GM23338 (cell line): Measurements from ENCODE around the gene FLOT1. TPM values are rescaled to one million over a fixed set of nuclear protein-coding genes. Genes with fewer than 3 reads are reported as not detected.

Source experiments
- ATAC-seq: fragments of 200-7000 bp; cut with Tn5 transposase; 3 replicates; pipeline ENCODE4 v1.9.1; 2020
- DNase-seq: peaks from one replicate; pipeline ENCODE4 v3.0.0-alpha.2; 2015; ENCODE audit warnings: low spot score
- H2AFZ ChIP-seq: fragments of 200-600 bp; sonication (generic); 2 replicates; pipeline ENCODE4 v1.8.0; 2016; ENCODE audit warnings: antibody characterized with exemption, mild to moderate bottlenecking, moderate library complexity
- H3F3A ChIP-seq: fragments of 200-600 bp; sonication (generic); replicated peaks from 2 replicates; pipeline ENCODE4 v1.8.0; 2017; ENCODE audit warnings: antibody characterized with exemption, mixed run types, low read depth
- H3K27ac ChIP-seq: fragments of 200-600 bp; sonication (generic); 2 replicates; pipeline ENCODE4 v1.6.1; 2016; ENCODE audit warnings: low read depth
- H3K27me3 ChIP-seq: fragments of 200-600 bp; sonication (generic); 2 replicates; pipeline ENCODE4 v1.8.0; 2016; ENCODE audit warnings: mild to moderate bottlenecking, mixed run types, moderate library complexity; ENCODE audit not compliant: insufficient read depth
- H3K36me3 ChIP-seq: fragments of 200-600 bp; sonication (generic); 2 replicates; pipeline ENCODE4 v1.8.0; 2016; ENCODE audit warnings: mild to moderate bottlenecking; ENCODE audit not compliant: insufficient read depth
- H3K4me1 ChIP-seq: fragments of 200-600 bp; sonication (generic); 2 replicates; pipeline ENCODE4 v1.8.0; 2016; ENCODE audit warnings: mild to moderate bottlenecking, moderate library complexity; ENCODE audit not compliant: insufficient read depth
- H3K4me2 ChIP-seq: fragments of 200-600 bp; sonication (generic); 2 replicates; pipeline ENCODE4 v1.7.1; 2017; ENCODE audit warnings: mixed run types
- H3K4me3 ChIP-seq: fragments of 200-600 bp; sonication (generic); 2 replicates; pipeline ENCODE4 v1.6.1; 2016; ENCODE audit warnings: mixed run types
- H3K79me2 ChIP-seq: fragments of 200-600 bp; sonication (generic); replicated peaks from 2 replicates; pipeline ENCODE4 v1.8.0; 2017; ENCODE audit warnings: mild to moderate bottlenecking; ENCODE audit not compliant: insufficient read depth
- H3K9me2 ChIP-seq: fragments of 200-600 bp; sonication (generic); 2 replicates; pipeline ENCODE4 v1.8.0; 2017; ENCODE audit not compliant: insufficient read depth
- H4K20me1 ChIP-seq: fragments of 200-600 bp; sonication (generic); replicated peaks from 2 replicates; pipeline ENCODE4 v1.8.0; 2017; ENCODE audit warnings: mild to moderate bottlenecking; ENCODE audit not compliant: insufficient read depth
- H3K27ac Mint-ChIP-seq: 2 replicates; pipeline ENCODE4 v1.8.0; 2020; ENCODE audit warnings: inconsistent platforms, mild to moderate bottlenecking, moderate library complexity, mixed read lengths
- H3K27me3 Mint-ChIP-seq: 3 replicates; pipeline ENCODE4 v1.8.0; 2022; ENCODE audit warnings: low read depth, mild to moderate bottlenecking, moderate library complexity, mixed read lengths, inconsistent platforms; ENCODE audit not compliant: insufficient read depth, poor library complexity
- H3K36me3 Mint-ChIP-seq: 3 replicates; pipeline ENCODE4 v1.8.0; 2021; ENCODE audit warnings: low read depth, mild to moderate bottlenecking, inconsistent platforms, moderate library complexity, mixed read lengths
- H3K4me1 Mint-ChIP-seq: 3 replicates; pipeline ENCODE4 v1.8.0; 2020; ENCODE audit warnings: mild to moderate bottlenecking, inconsistent platforms, mixed read lengths
- H3K4me3 Mint-ChIP-seq: 3 replicates; pipeline ENCODE4 v1.8.0; 2021; ENCODE audit warnings: moderate library complexity, mild to moderate bottlenecking, inconsistent platforms, mixed read lengths
- H3K9me3 Mint-ChIP-seq: 3 replicates; pipeline ENCODE4 v1.8.0; 2020; ENCODE audit warnings: moderate library complexity, mild to moderate bottlenecking, inconsistent platforms, mixed read lengths
- CREB1 ChIP-seq: fragments of 250-450 bp; sonication (Bioruptor Pico); IDR thresholded peaks from 2 replicates; pipeline ENCODE4 v1.5.0; 2020; ENCODE audit warnings: low read depth, mild to moderate bottlenecking, moderate library complexity
- CTCF ChIP-seq, 2 experiments: fragments of 200-600 bp in 1 of 2; sonication (generic) in 1 of 2; conservative IDR thresholded peaks; 2 replicates each; pipeline versions ENCODE4 v1.5.1 to v1.6.1; 2016 to 2017; ENCODE audit warnings: antibody characterized with exemption in 2 of 2, low read depth in 2 of 2, mild to moderate bottlenecking in 2 of 2, moderate library complexity in 1 of 2
- EZH2 ChIP-seq: fragments of 200-600 bp; sonication (generic); IDR thresholded peaks from one replicate; pipeline ENCODE4 v1.8.0; 2017; ENCODE audit warnings: antibody characterized with exemption, mild to moderate bottlenecking, low read depth; ENCODE audit not compliant: unreplicated experiment
- EZH2phosphoT487 ChIP-seq: fragments of 200-600 bp; sonication (generic); IDR thresholded peaks from one replicate; pipeline ENCODE4 v1.8.1; 2018; ENCODE audit warnings: antibody characterized with exemption; ENCODE audit not compliant: unreplicated experiment
- NANOG ChIP-seq: IDR thresholded peaks from 2 replicates; pipeline ENCODE4 v1.6.1; 2016; ENCODE audit warnings: antibody characterized with exemption, borderline replicate concordance
- POLR2AphosphoS5 ChIP-seq: IDR thresholded peaks from 2 replicates; pipeline ENCODE4 v1.6.1; 2016; ENCODE audit warnings: antibody characterized with exemption, low read depth
- polyA plus RNA-seq: library from polyadenylated mRNA; unstranded; fragments of >200 nt; fragmentation: Nextera tagmentation; extraction: Ambion mirVana; gene quantifications from 2 replicates; pipeline ENCODE4 v1.2.1, GENCODE V29; 2016
- total RNA-seq: library from RNA; depleted of rRNA; stranded (reverse); fragments of >200 nt; shearing (Covaris generic); gene quantifications from 2 replicates; pipeline ENCODE4 v1.2.3, GENCODE V29; 2014
- TF ChIP-seq, protein P1 (sequence below): IDR thresholded peaks from one replicate; pipeline ENCODE4 v1.6.1; 2018; ENCODE audit warnings: antibody characterized with exemption; ENCODE audit not compliant: unreplicated experiment
- TF ChIP-seq, protein P2 (sequence below): IDR thresholded peaks from 2 replicates; pipeline ENCODE4 v1.6.1; 2016; ENCODE audit warnings: antibody characterized with exemption

FLOT1 gene
- total and polyA plus RNA-seq, 2 experiments from 2014 or later, result 72.2 to 94.5 TPM

DNA sequence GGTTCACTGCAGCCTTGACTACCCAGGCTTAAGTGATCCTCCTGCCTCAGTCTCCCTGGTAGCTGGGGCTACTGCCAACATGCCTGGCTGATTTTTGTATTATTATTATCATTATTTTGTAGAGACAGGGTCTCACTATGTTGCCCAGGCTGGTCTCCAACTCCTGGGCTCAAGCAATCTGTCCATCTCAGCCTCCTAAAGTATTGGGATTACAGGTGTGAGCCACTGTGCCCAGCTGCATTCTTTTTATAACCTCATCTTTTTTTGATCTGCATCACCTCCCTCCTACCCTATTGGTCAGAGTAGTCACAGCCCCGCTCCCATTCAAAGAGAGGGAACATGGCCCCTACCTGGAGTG is 25.4 kb upstream of the FLOT1 start:
- Histone ChIP-seq H3K4me1 (peaks cover 38% of the 10 kb centered on the region), H3K9me2 (no peaks in the 10 kb centered on the region), H3K79me2 (no peaks in the 10 kb centered on the region), H3K4me3 (no peak overlapping the region), H3K4me2 (no peak overlapping the region), H2AFZ (no peak overlapping the region), H3K36me3 (no peaks in the 10 kb centered on the region), H4K20me1 (no peaks in the 10 kb centered on the region), H3F3A (no peaks in the 10 kb centered on the region), H3K27ac (no peak overlapping the region), H3K27me3 (no peaks in the 10 kb centered on the region)
- H3K4me1 Mint-ChIP-seq, result peaks cover 60% of the 10 kb centered on the region
- H3K27me3 Mint-ChIP-seq, result peaks cover 17% of the 10 kb centered on the region
- no peak for ATAC-seq
- TF ChIP-seq, protein P1, sequence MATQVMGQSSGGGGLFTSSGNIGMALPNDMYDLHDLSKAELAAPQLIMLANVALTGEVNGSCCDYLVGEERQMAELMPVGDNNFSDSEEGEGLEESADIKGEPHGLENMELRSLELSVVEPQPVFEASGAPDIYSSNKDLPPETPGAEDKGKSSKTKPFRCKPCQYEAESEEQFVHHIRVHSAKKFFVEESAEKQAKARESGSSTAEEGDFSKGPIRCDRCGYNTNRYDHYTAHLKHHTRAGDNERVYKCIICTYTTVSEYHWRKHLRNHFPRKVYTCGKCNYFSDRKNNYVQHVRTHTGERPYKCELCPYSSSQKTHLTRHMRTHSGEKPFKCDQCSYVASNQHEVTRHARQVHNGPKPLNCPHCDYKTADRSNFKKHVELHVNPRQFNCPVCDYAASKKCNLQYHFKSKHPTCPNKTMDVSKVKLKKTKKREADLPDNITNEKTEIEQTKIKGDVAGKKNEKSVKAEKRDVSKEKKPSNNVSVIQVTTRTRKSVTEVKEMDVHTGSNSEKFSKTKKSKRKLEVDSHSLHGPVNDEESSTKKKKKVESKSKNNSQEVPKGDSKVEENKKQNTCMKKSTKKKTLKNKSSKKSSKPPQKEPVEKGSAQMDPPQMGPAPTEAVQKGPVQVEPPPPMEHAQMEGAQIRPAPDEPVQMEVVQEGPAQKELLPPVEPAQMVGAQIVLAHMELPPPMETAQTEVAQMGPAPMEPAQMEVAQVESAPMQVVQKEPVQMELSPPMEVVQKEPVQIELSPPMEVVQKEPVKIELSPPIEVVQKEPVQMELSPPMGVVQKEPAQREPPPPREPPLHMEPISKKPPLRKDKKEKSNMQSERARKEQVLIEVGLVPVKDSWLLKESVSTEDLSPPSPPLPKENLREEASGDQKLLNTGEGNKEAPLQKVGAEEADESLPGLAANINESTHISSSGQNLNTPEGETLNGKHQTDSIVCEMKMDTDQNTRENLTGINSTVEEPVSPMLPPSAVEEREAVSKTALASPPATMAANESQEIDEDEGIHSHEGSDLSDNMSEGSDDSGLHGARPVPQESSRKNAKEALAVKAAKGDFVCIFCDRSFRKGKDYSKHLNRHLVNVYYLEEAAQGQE, result no peak
- H3K9me3 Mint-ChIP-seq, result no peaks in the 10 kb centered on the region; the same call in 2 of the 3 replicates
- no peak overlapping the region for H3K27ac Mint-ChIP-seq
- H3K4me3 Mint-ChIP-seq, result no peak overlapping the region
- no peak for DNase-seq
- H3K36me3 Mint-ChIP-seq, result no peaks in the 10 kb centered on the region

GRCh38 chr6:30767158-30767943 is 24.9 kb upstream of the FLOT1 start:
- ATAC-seq (no peak), DNase-seq (no peak)
- Histone ChIP-seq H3K79me2 (no peaks in the 10 kb centered on the region), H3K27me3 (no peaks in the 10 kb centered on the region), H3K36me3 (no peaks in the 10 kb centered on the region), H4K20me1 (no peaks in the 10 kb centered on the region), H3K9me2 (no peaks in the 10 kb centered on the region), H3K4me2 (no peak overlapping the region), H3F3A (no peaks in the 10 kb centered on the region), H3K4me3 (no peak overlapping the region), H3K4me1 (peaks cover 38% of the 10 kb centered on the region), H3K27ac (no peak overlapping the region), H2AFZ (peak overlapping the region; percentile 66; the same call in 1 of the 2 replicates)
- no peaks in the 10 kb centered on the region; the same call in 2 of the 3 replicates for H3K9me3 Mint-ChIP-seq
- no peak overlapping the region for H3K27ac Mint-ChIP-seq
- no peak overlapping the region; the same call in 2 of the 3 replicates for H3K4me3 Mint-ChIP-seq
- no peaks in the 10 kb centered on the region for H3K36me3 Mint-ChIP-seq
- H3K4me1 Mint-ChIP-seq, result peaks cover 60% of the 10 kb centered on the region
- H3K27me3 Mint-ChIP-seq, result peaks cover 17% of the 10 kb centered on the region
- no peak for TF ChIP-seq CTCF (conservative IDR thresholded peaks at IDR 0.05; ENCODE audit: low read depth in 2 of 2)
- no peak for TF ChIP-seq NANOG
- TF ChIP-seq, protein P2, sequence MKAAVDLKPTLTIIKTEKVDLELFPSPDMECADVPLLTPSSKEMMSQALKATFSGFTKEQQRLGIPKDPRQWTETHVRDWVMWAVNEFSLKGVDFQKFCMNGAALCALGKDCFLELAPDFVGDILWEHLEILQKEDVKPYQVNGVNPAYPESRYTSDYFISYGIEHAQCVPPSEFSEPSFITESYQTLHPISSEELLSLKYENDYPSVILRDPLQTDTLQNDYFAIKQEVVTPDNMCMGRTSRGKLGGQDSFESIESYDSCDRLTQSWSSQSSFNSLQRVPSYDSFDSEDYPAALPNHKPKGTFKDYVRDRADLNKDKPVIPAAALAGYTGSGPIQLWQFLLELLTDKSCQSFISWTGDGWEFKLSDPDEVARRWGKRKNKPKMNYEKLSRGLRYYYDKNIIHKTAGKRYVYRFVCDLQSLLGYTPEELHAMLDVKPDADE, result no peak
- no peak for TF ChIP-seq EZH2
- TF ChIP-seq POLR2AphosphoS5, result no peak
- no peak for TF ChIP-seq CREB1 (CRISPR knock-in tag)
- TF ChIP-seq EZH2phosphoT487, result no peak
- TF ChIP-seq, protein P1, result no peak
